ENCODE data around the gene HSD17B2.

The HSD17B2 gene

GRCh38 chr16:82062645-82063058, 27.6 kb downstream of the HSD17B2 start:
- peaks cover 0 to 18% of the 10 kb centered on the region in 2 donors for H3K27me3 ChIP-seq
- H3K9me3 ChIP-seq = no peaks in the 10 kb centered on the region
- H3K4me1 ChIP-seq = no peaks in the 10 kb centered on the region
- DNase-seq = no peak
- H3K27ac ChIP-seq = no peak overlapping the region
- no peak overlapping the region for H3K4me3 ChIP-seq
- intact Hi-C loops (cut with DNase I; ENCODE audit: low total_unique reads) = no loop called here
- TF ChIP-seq CTCF (IDR thresholded peaks at IDR 0.05) = no peak
- H3K36me3 ChIP-seq = no peaks in the 10 kb centered on the region

- H3K27ac ChIP-seq = no peak overlapping the region
- peaks cover 0 to 18% of the 10 kb centered on the region in 2 donors for H3K27me3 ChIP-seq
- H3K4me3 ChIP-seq = no peak overlapping the region
- no peak for DNase-seq
- intact Hi-C loops (cut with DNase I; ENCODE audit: low total_unique reads) = no loop called here
- no peak for TF ChIP-seq CTCF (IDR thresholded peaks at IDR 0.05)
- no peaks in the 10 kb centered on the region for H3K36me3 ChIP-seq
- no peaks in the 10 kb centered on the region for H3K9me3 ChIP-seq
- no peaks in the 10 kb centered on the region for H3K4me1 ChIP-seq
Observed at GRCh38 chr16:82063456-82064082, 28.5 kb downstream of the HSD17B2 start.

- no peaks in the 10 kb centered on the region for H3K9me3 ChIP-seq
- no peak for TF ChIP-seq CTCF (IDR thresholded peaks at IDR 0.05)
- no peak for DNase-seq
- no peaks in the 10 kb centered on the region for H3K36me3 ChIP-seq
- intact Hi-C loops (cut with DNase I; ENCODE audit: low total_unique reads) = no loop called here
- H3K27me3 ChIP-seq = peaks cover 0 to 13% of the 10 kb centered on the region in 2 donors
- H3K4me1 ChIP-seq = no peaks in the 10 kb centered on the region
- no peak overlapping the region for H3K4me3 ChIP-seq
- H3K27ac ChIP-seq = no peak overlapping the region
Observed at GRCh38 chr16:82067042-82067803, 32.2 kb downstream of the HSD17B2 start.

GRCh38 chr16:82067804-82068325, 32.8 kb downstream of the HSD17B2 start:
- Histone ChIP-seq H3K4me3 (no peak overlapping the region), H3K36me3 (no peaks in the 10 kb centered on the region), H3K9me3 (no peaks in the 10 kb centered on the region), H3K4me1 (no peaks in the 10 kb centered on the region), H3K27ac (no peak overlapping the region), H3K27me3 (peaks cover 0 to 13% of the 10 kb centered on the region in 2 donors)
- intact Hi-C loops (cut with DNase I; ENCODE audit: low total_unique reads) = no loop called here
- no peak for TF ChIP-seq CTCF (IDR thresholded peaks at IDR 0.05)
- DNase-seq = no peak

GRCh38 chr16:82070656-82071369, 35.8 kb downstream of the HSD17B2 start:
- H3K4me3 ChIP-seq = no peak overlapping the region
- intact Hi-C loops (cut with DNase I; ENCODE audit: low total_unique reads) = no loop called here
- no peaks in the 10 kb centered on the region for H3K4me1 ChIP-seq
- H3K9me3 ChIP-seq = no peaks in the 10 kb centered on the region
- H3K36me3 ChIP-seq = no peaks in the 10 kb centered on the region
- DNase-seq = no peak
- H3K27me3 ChIP-seq = peaks cover 0 to 6% of the 10 kb centered on the region in 2 donors
- no peak for TF ChIP-seq CTCF (IDR thresholded peaks at IDR 0.05)
- H3K27ac ChIP-seq = no peak overlapping the region

All from tibial artery (tissue), 4 donors.